ENCODE results near the gene CACNB3. TPM values are rescaled to one million over a fixed set of nuclear protein-coding genes. Genes with fewer than 3 reads are reported as not detected.

The CACNB3 gene
- total RNA-seq, 1 donor from 2014 or later, result 25.0 TPM

DNA sequence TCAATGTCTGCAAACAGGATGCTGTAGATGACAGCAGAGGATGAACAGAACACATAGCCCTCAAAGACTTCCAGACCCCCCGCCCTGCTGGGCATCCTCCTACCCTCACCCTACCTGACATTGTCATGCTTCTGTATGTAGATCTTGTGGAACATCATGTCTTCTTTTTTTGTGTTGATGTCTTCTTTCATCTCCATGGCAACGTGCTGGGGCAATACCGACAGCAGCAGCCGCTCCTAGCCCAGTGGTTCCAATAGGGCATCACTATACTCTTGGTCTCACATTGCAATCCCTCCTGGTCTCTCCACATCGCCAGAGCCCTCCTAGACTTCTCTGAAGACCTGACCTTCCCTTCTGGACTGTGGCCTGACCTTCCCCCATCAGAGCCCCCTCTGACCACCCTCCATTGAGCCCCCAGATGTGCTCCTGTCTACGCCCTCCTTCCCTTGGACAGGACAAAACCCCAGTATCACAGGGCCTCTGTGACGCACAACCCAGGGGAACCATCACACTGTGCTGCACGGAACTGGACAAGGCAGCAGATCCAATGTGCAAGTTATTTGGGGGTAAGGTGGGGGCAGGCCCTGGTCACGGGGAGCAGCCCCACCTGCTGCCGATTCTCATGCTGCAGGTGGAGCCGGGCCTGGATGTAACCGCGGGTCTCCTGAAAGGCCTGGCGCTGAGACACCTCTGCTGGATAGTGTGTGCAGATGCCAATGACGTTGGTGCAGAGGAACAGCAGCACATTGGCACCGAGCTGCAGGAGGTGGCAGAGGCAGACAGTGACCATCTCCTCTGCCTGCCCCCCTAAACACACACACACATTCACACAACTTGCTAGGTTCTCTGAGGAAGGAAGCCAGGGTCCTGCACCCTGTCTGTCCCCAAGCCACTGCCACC lies 40.5 kb upstream of the CACNB3 start:
- H3K9me3 Mint-ChIP-seq, result no peaks in the 10 kb centered on the region
- H3K4me2 ChIP-seq, result no peak overlapping the region
- peaks cover 2% of the 10 kb centered on the region for H3K4me1 Mint-ChIP-seq
- H3K27ac ChIP-seq, result no peak overlapping the region
- peaks cover 6% of the 10 kb centered on the region for H3K79me2 ChIP-seq (ENCODE audit: low read depth)
- peak overlapping the region; percentile 30 for H3K4me3 Mint-ChIP-seq
- no peak for DNase-seq (ENCODE audit: low spot score)
- peak overlapping the region; percentile 40 for H3K27ac Mint-ChIP-seq
- no peak for TF ChIP-seq EZH2phosphoT487 (IDR thresholded peaks at IDR 0.05)
- TF ChIP-seq EZH2 (IDR thresholded peaks at IDR 0.05), result no peak
- TF ChIP-seq CTCF (IDR thresholded peaks at IDR 0.05), result no peak
- no peak overlapping the region for H3K9ac ChIP-seq
- H4K20me1 ChIP-seq (ENCODE audit: low read depth), result peaks cover 25% of the 10 kb centered on the region
- H3K27me3 Mint-ChIP-seq (ENCODE audit: insufficient read depth, low read depth), result peaks cover 2% of the 10 kb centered on the region
- H3K4me1 ChIP-seq, result no peaks in the 10 kb centered on the region
- no peak overlapping the region for H2AFZ ChIP-seq (replicated peaks)
- no peaks in the 10 kb centered on the region for H3F3A ChIP-seq (ENCODE audit: low read depth)
- no peaks in the 10 kb centered on the region for H3K9me3 ChIP-seq (ENCODE audit: low read depth)
- peaks cover 25% of the 10 kb centered on the region for H3K36me3 Mint-ChIP-seq
- H3K27me3 ChIP-seq, result no peaks in the 10 kb centered on the region
- no peak overlapping the region for H3K4me3 ChIP-seq
- H3K36me3 ChIP-seq, result no peaks in the 10 kb centered on the region

DNA sequence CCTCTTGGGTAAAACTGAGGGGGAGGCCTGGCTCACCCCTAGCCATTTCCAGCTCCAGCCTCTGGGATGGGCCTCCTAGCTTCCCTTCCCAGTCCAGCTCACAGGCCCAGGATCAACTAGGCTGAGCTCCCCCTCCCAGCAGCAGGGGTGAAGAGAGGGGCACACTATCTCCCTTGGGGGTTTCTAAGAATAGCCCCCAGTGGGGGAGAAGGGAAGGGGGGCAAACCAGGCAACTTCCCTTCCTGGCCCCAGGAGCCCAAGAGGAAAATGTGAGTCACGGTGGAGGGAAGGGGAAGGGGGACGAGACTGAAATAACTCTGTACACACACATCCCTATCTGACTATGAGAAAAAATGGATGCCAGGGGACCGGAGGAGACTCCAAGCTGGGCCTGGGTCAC lies 38.4 kb upstream of the CACNB3 start:
- no peaks in the 10 kb centered on the region for H3K9me3 Mint-ChIP-seq
- H3K4me3 ChIP-seq, result no peak overlapping the region
- H3K36me3 Mint-ChIP-seq, result peaks cover 15% of the 10 kb centered on the region
- peaks cover 25% of the 10 kb centered on the region for H4K20me1 ChIP-seq (ENCODE audit: low read depth)
- no peak overlapping the region for H2AFZ ChIP-seq (replicated peaks)
- no peaks in the 10 kb centered on the region for H3K27me3 ChIP-seq
- no peak overlapping the region for H3K9ac ChIP-seq
- DNase-seq (ENCODE audit: low spot score), result no peak
- H3K36me3 ChIP-seq, result no peaks in the 10 kb centered on the region
- no peak overlapping the region for H3K4me2 ChIP-seq
- H3K4me3 Mint-ChIP-seq, result no peak overlapping the region
- no peak overlapping the region for H3K27ac Mint-ChIP-seq
- H3F3A ChIP-seq (ENCODE audit: low read depth), result no peaks in the 10 kb centered on the region
- no peaks in the 10 kb centered on the region for H3K9me3 ChIP-seq (ENCODE audit: low read depth)
- peaks cover 21% of the 10 kb centered on the region for H3K79me2 ChIP-seq (ENCODE audit: low read depth)
- no peak overlapping the region for H3K27ac ChIP-seq
- H3K4me1 ChIP-seq, result no peaks in the 10 kb centered on the region
- no peaks in the 10 kb centered on the region for H3K27me3 Mint-ChIP-seq (ENCODE audit: insufficient read depth, low read depth)
- peaks cover 2% of the 10 kb centered on the region for H3K4me1 Mint-ChIP-seq
- TF ChIP-seq CTCF (IDR thresholded peaks at IDR 0.05), result no peak
- TF ChIP-seq EZH2phosphoT487 (IDR thresholded peaks at IDR 0.05), result no peak
- TF ChIP-seq EZH2 (IDR thresholded peaks at IDR 0.05), result no peak

DNA sequence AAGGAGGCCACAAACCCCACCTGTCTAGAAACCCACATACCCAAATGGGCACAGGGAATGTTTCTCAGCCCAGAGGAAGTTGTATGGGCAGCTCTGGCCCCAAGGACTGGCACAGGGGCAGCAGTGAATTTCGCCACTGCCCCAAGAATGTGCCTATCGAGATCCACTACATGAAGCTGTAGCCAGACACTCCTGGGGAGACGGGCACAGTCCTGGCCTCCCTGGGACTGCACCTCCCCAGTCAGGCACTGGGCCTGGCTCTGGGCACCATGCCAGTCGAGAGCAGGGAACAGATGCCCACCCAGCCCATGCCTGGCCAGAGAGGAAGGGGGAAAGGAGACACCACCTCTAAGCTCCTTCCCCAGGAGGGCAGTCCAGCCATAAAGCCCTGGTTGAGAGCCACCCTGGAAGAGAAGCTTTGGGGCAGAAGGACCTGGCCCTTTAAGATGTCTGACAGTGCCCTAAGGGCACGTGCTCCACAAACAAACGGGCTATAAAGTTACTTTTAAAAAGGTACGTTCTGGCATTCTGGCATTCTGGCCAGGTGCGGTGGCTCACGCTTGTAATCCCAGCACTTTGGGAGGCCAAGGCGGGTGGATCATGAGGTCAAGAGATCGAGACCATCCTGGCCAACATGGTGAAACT lies 37.8 kb upstream of the CACNB3 start:
- H3K4me3 Mint-ChIP-seq, result no peak overlapping the region
- no peak for DNase-seq (ENCODE audit: low spot score)
- H3K27ac Mint-ChIP-seq, result no peak overlapping the region
- H3K9ac ChIP-seq, result no peak overlapping the region
- no peak overlapping the region for H3K4me2 ChIP-seq
- no peak overlapping the region for H2AFZ ChIP-seq (replicated peaks)
- no peak overlapping the region for H3K27ac ChIP-seq
- H3K27me3 ChIP-seq, result no peaks in the 10 kb centered on the region
- H3K36me3 ChIP-seq, result no peaks in the 10 kb centered on the region
- no peaks in the 10 kb centered on the region for H3K27me3 Mint-ChIP-seq (ENCODE audit: insufficient read depth, low read depth)
- no peaks in the 10 kb centered on the region for H3F3A ChIP-seq (ENCODE audit: low read depth)
- H3K4me1 Mint-ChIP-seq, result peaks cover 2% of the 10 kb centered on the region
- H3K36me3 Mint-ChIP-seq, result peaks cover 15% of the 10 kb centered on the region
- no peaks in the 10 kb centered on the region for H3K9me3 ChIP-seq (ENCODE audit: low read depth)
- peaks cover 25% of the 10 kb centered on the region for H4K20me1 ChIP-seq (ENCODE audit: low read depth)
- no peaks in the 10 kb centered on the region for H3K9me3 Mint-ChIP-seq
- TF ChIP-seq EZH2phosphoT487 (IDR thresholded peaks at IDR 0.05), result no peak
- no peak for TF ChIP-seq CTCF (IDR thresholded peaks at IDR 0.05)
- no peak for TF ChIP-seq EZH2 (IDR thresholded peaks at IDR 0.05)
- no peaks in the 10 kb centered on the region for H3K4me1 ChIP-seq
- no peak overlapping the region for H3K4me3 ChIP-seq
- H3K79me2 ChIP-seq (ENCODE audit: low read depth), result peaks cover 27% of the 10 kb centered on the region

All from neural progenitor cell (in vitro differentiated cells).